OCI-LY1 (cell line): Measurements from ENCODE around the gene BCO2.

ENCODE experiments used
- CTCF ChIP-seq: fragments of 200-600 bp; sonication (generic), shearing (Covaris generic); IDR thresholded peaks from 2 replicates; pipeline ENCODE4 v1.5.1; 2017; ENCODE audit warnings: mild to moderate bottlenecking, antibody characterized with exemption, low read length, moderate library complexity, mixed read lengths
- EZH2 ChIP-seq: fragments of 200-600 bp; sonication (generic), shearing (Covaris generic); IDR thresholded peaks from 2 replicates; pipeline ENCODE4 v1.8.0; 2017; ENCODE audit warnings: borderline replicate concordance, mixed run types, mild to moderate bottlenecking, antibody characterized with exemption, low read length, moderate library complexity, mixed read lengths

- TF ChIP-seq CTCF (no peak), EZH2 (no peak)
Observed at GRCh38 chr11:112134473-112134872, 40.8 kb upstream of the BCO2 start.
